Activated CD8-positive, alpha-beta memory T cell treated with anti-CD3 and anti-CD28 coated beads for 1 hour (primary cell): ENCODE measurements around the gene CP.

Source experiments
- DNase-seq, 2 donors: peaks; one replicate each; pipeline ENCODE4 v3.0.0-alpha.2; 2020; ENCODE audit warnings: low read depth in 1 of 2; ENCODE audit errors: extremely low read depth in 1 of 2

The CP gene

GRCh38 chr3:149186721-149187120, 34.9 kb downstream of the CP start:
- DNase-seq: no peak

GRCh38 chr3:149186219-149186618, 35.4 kb downstream of the CP start:
- no peak for DNase-seq

GRCh38 chr3:149181182-149181581, 40.4 kb downstream of the CP start:
- no peak for DNase-seq

- DNase-seq: no peak
These were observed 41.5 kb downstream of the CP start for GRCh38 chr3:149180057-149180573.

- no peak for DNase-seq
These were observed 42.4 kb downstream of the CP start for GRCh38 chr3:149179220-149179619.

- no peak for DNase-seq
These were observed 44.5 kb downstream of the CP start for GRCh38 chr3:149177122-149177521.

GRCh38 chr3:149174901-149175300, 46.7 kb downstream of the CP start:
- DNase-seq: no peak

- DNase-seq: no peak
These were observed 51.0 kb downstream of the CP start for GRCh38 chr3:149170672-149171071.

GRCh38 chr3:149167898-149168297, 53.7 kb downstream of the CP start:
- DNase-seq: no peak

GRCh38 chr3:149163066-149163465, 58.6 kb downstream of the CP start:
- DNase-seq: no peak

- no peak for DNase-seq
These were observed 59.6 kb downstream of the CP start for GRCh38 chr3:149162007-149162406.

GRCh38 chr3:149160754-149161300, 60.8 kb downstream of the CP start:
- DNase-seq: no peak

- DNase-seq: no peak
These were observed 68.2 kb downstream of the CP start for GRCh38 chr3:149153402-149153801.

GRCh38 chr3:149152420-149152819, 69.2 kb downstream of the CP start:
- no peak for DNase-seq

GRCh38 chr3:149151843-149152242, 69.8 kb downstream of the CP start:
- no peak for DNase-seq

GRCh38 chr3:149150436-149150835, 71.2 kb downstream of the CP start:
- no peak for DNase-seq

- DNase-seq: no peak
These were observed 75.7 kb downstream of the CP start for GRCh38 chr3:149145974-149146373.

GRCh38 chr3:149145356-149145755, 76.3 kb downstream of the CP start:
- DNase-seq: no peak

GRCh38 chr3:149142682-149143081, 78.9 kb downstream of the CP start:
- no peak for DNase-seq

GRCh38 chr3:149134575-149134974, 87.1 kb downstream of the CP start:
- DNase-seq: no peak

GRCh38 chr3:149131589-149131988, 90.0 kb downstream of the CP start:
- DNase-seq: no peak

GRCh38 chr3:149129326-149130205, 92.1 kb downstream of the CP start, which contains the start of gene HPS3:
Gene HPS3, plus strand, starts transcription at chr3:149129638. Its CDS starts 86 bp downstream, at chr3:149129724.
- peak; percentile 36 to 73 for DNase-seq
